HCT116 (cell line): ENCODE data around the gene COX7A2L. TPM values are rescaled to one million over a fixed set of nuclear protein-coding genes. Genes with fewer than 3 reads are reported as not detected.

ENCODE experiments used
- ATAC-seq: fragments of 200-7000 bp; cut with Tn5 transposase; 2 replicates; pipeline ENCODE4 v1.9.1; 2020; ENCODE audit warnings: mild to moderate bottlenecking, moderate library complexity
- BruUV-seq: library from RNA; stranded (reverse); fragments of 400-500 nt; replicated peaks from 2 replicates; lab custom pipeline; 2021; lab: Mats Ljungman, UMichigan
- CTCF ChIA-PET: fragments of 300-600 bp; sonication (Branson Sonifier 250); formaldehyde crosslinking; loops from one replicate; lab custom pipeline; 2021; ENCODE audit warnings: antibody characterized with exemption; lab: Charles Lee
- POLR2A ChIA-PET: fragments of 300-600, 350-600 bp; sonication (Branson Sonifier 250); formaldehyde crosslinking; loops from one replicate; lab custom pipeline; 2021; ENCODE audit warnings: antibody characterized with exemption; lab: Charles Lee
- RAD21 ChIA-PET, 2 experiments: fragments of 300-600 bp; sonication (Branson Sonifier 250); formaldehyde crosslinking; loops; one replicate each; lab custom pipeline; 2023; ENCODE audit warnings: low total read pairs in 2 of 2; ENCODE audit not compliant: uncharacterized antibody in 2 of 2, unreplicated experiment in 2 of 2, low non-redundant PET in 1 of 2; lab: Charles Lee
- DNase-seq: peaks from one replicate; pipeline ENCODE4 v3.0.0-alpha.2; 2010; ENCODE audit warnings: low read depth, low spot score
- H2AFZ ChIP-seq: fragments of 200-600 bp; shearing (Covaris generic), sonication (generic); 2 replicates; pipeline ENCODE4 v1.6.1; 2017; ENCODE audit warnings: low read depth, mixed run types, mixed read lengths, antibody characterized with exemption, low read length; ENCODE audit not compliant: poor library complexity, severe bottlenecking
- H3K27ac ChIP-seq: 2 replicates; pipeline ENCODE4 v1.5.1; 2012; ENCODE audit warnings: low read depth, low read length
- H3K27me3 ChIP-seq: fragments of 200-600 bp; sonication (generic); 2 replicates; pipeline ENCODE4 v1.6.1; 2016; ENCODE audit warnings: mixed run types, low read length, mixed read lengths; ENCODE audit not compliant: insufficient read depth
- H3K36me3 ChIP-seq, 2 experiments: fragments of 200-500 bp in 1 of 2; fragments of 200-600 bp in 1 of 2; sonication (Bioruptor generic) in 1 of 2; sonication (generic) in 1 of 2; 2 replicates each; pipeline versions ENCODE4 v1.5.1 to v1.6.1; 2014 to 2016; ENCODE audit warnings: low read length in 2 of 2, inconsistent platforms in 1 of 2, mixed read lengths in 1 of 2, mixed run types in 1 of 2; ENCODE audit not compliant: insufficient read depth in 2 of 2, control insufficient read depth in 1 of 2
- H3K4me1 ChIP-seq, 2 experiments: fragments of 200-600 bp in 1 of 2; sonication (generic) in 1 of 2; 2 replicates each; pipeline versions ENCODE4 v1.5.1 to v1.6.1; 2012 to 2017; ENCODE audit warnings: low read length in 2 of 2, inconsistent platforms in 1 of 2, mild to moderate bottlenecking in 1 of 2, mixed read lengths in 1 of 2, mixed run types in 1 of 2, moderate library complexity in 1 of 2; ENCODE audit not compliant: insufficient read depth in 2 of 2, control insufficient read depth in 1 of 2
- H3K4me2 ChIP-seq: fragments of 200-600 bp; sonication (generic); 2 replicates; pipeline ENCODE4 v1.6.1; 2017; ENCODE audit warnings: mixed run types, low read length, mixed read lengths
- H3K4me3 ChIP-seq, 2 experiments: fragments of 200-600 bp in 1 of 2; sonication (generic) in 1 of 2; replicated peaks in 1 of 2; 2 replicates each; pipeline ENCODE4 v1.5.1; 2011 to 2016; ENCODE audit warnings: low read length in 2 of 2, control low read depth in 1 of 2, low read depth in 1 of 2, mild to moderate bottlenecking in 1 of 2, mixed read lengths in 1 of 2, mixed run types in 1 of 2
- H3K79me2 ChIP-seq: fragments of 200-600 bp; sonication (generic); 2 replicates; pipeline ENCODE4 v1.6.1; 2017; ENCODE audit warnings: mild to moderate bottlenecking, mixed run types, low read length, moderate library complexity, mixed read lengths; ENCODE audit not compliant: insufficient read depth
- H3K9ac ChIP-seq: fragments of 200-600 bp; sonication (generic); 2 replicates; pipeline ENCODE4 v1.6.1; 2016; ENCODE audit warnings: low read length, mixed read lengths
- H3K9me2 ChIP-seq: fragments of 200-600 bp; sonication (generic), shearing (Covaris generic); 2 replicates; pipeline ENCODE4 v1.6.1; 2017; ENCODE audit warnings: mixed run types, mild to moderate bottlenecking, moderate library complexity; ENCODE audit not compliant: insufficient read depth
- H3K9me3 ChIP-seq, 2 experiments: fragments of 200-500 bp in 1 of 2; fragments of 200-600 bp in 1 of 2; sonication (Bioruptor generic) in 1 of 2; sonication (generic) in 1 of 2; 2 replicates each; pipeline ENCODE4 v1.6.1; 2014 to 2017; ENCODE audit warnings: low read length in 2 of 2, mixed read lengths in 2 of 2, inconsistent platforms in 1 of 2, low read depth in 1 of 2, mild to moderate bottlenecking in 1 of 2, mixed run types in 1 of 2, moderate library complexity in 1 of 2; ENCODE audit not compliant: control insufficient read depth in 1 of 2, insufficient read depth in 1 of 2
- H4K20me1 ChIP-seq: fragments of 200-600 bp; sonication (generic), shearing (Covaris generic); 2 replicates; pipeline ENCODE4 v1.6.1; 2017; ENCODE audit warnings: mixed run types, mild to moderate bottlenecking, moderate library complexity; ENCODE audit not compliant: insufficient read depth
- ATF3 ChIP-seq: IDR thresholded peaks from 2 replicates; pipeline ENCODE4 v1.6.1; 2012
- CBX3 ChIP-seq: IDR thresholded peaks from 2 replicates; pipeline ENCODE4 v1.6.1; 2012; ENCODE audit warnings: low read depth
- EZH2 ChIP-seq: fragments of 200-600 bp; sonication (generic); IDR thresholded peaks from 2 replicates; pipeline ENCODE4 v1.6.1; 2017; ENCODE audit warnings: antibody characterized with exemption, mixed run types
- EZH2phosphoT487 ChIP-seq: fragments of 200-600 bp; IDR thresholded peaks from 2 replicates; pipeline ENCODE4 v1.6.1; 2018; ENCODE audit warnings: antibody characterized with exemption, borderline replicate concordance
- FOSL1 ChIP-seq: IDR thresholded peaks from 2 replicates; pipeline ENCODE4 v1.6.1; 2012; ENCODE audit warnings: low read depth
- JUND ChIP-seq: IDR thresholded peaks from 2 replicates; pipeline ENCODE4 v1.6.1; 2012
- MAX ChIP-seq: IDR thresholded peaks from 2 replicates; pipeline ENCODE4 v1.6.1; 2012
- POLR2A ChIP-seq: IDR thresholded peaks from 2 replicates; pipeline ENCODE4 v1.7.0; 2011; ENCODE audit warnings: borderline replicate concordance; ENCODE audit not compliant: insufficient read depth, insufficient read length; ENCODE audit errors: extremely low read depth
- RAD21 ChIP-seq: IDR thresholded peaks from 2 replicates; pipeline ENCODE4 v1.6.1; 2012; ENCODE audit warnings: low read depth, mild to moderate bottlenecking
- REST ChIP-seq: IDR thresholded peaks from 2 replicates; pipeline ENCODE4 v1.6.1; 2012; ENCODE audit warnings: low read depth
- SIN3A ChIP-seq: IDR thresholded peaks from 2 replicates; pipeline ENCODE4 v1.6.1; 2012; ENCODE audit warnings: low read depth
- SP1 ChIP-seq: IDR thresholded peaks from 2 replicates; pipeline ENCODE4 v1.6.1; 2012; ENCODE audit warnings: low read depth
- SRF ChIP-seq: IDR thresholded peaks from 2 replicates; pipeline ENCODE4 v1.6.1; 2012; ENCODE audit warnings: low read depth
- TCF7L2 ChIP-seq: IDR thresholded peaks from 2 replicates; pipeline ENCODE4 v1.7.0; 2011; ENCODE audit warnings: borderline replicate concordance, inconsistent platforms; ENCODE audit not compliant: insufficient read depth, insufficient read length; ENCODE audit errors: extremely low read depth
- intact Hi-C: fragments of 100-400 bp; cut with micrococcal nuclease; formaldehyde crosslinking; loops from 2 replicates; pipeline ENCODE4 v1.10.0; 2022
- total RNA-seq: library from RNA; stranded (reverse); gene quantifications from one replicate; pipeline ENCODE4 v1.2.1, GENCODE V29; 2021; ENCODE audit not compliant: unreplicated experiment

COX7A2L gene
- total RNA-seq, 1 experiment from 2014 or later: 104 TPM

GRCh38 chr2:42333579-42333978 lies 27.4 kb downstream of the COX7A2L start:
- ChIA-PET POLR2A (no interaction called here), CTCF (no interaction called here), RAD21 (no interaction called here)
- H3K9me3 ChIP-seq: no peaks in the 10 kb centered on the region
- no peaks in the 10 kb centered on the region for H4K20me1 ChIP-seq
- H3K4me3 ChIP-seq: no peak overlapping the region
- H2AFZ ChIP-seq: no peak overlapping the region
- H3K79me2 ChIP-seq: no peaks in the 10 kb centered on the region
- DNase-seq: no peak
- TF ChIP-seq EZH2 (no peak), MAX (no peak), REST (no peak), FOSL1 (no peak), JUND (no peak), RAD21 (no peak), SP1 (no peak), POLR2A (no peak), ATF3 (no peak), SRF (no peak), EZH2phosphoT487 (no peak), CBX3 (no peak), TCF7L2 (no peak), SIN3A (no peak)
- TF ChIP-seq, all 23 proteins: peak for 0
- no peak overlapping the region for H3K9ac ChIP-seq
- H3K9me2 ChIP-seq: no peaks in the 10 kb centered on the region
- no peak overlapping the region for H3K27ac ChIP-seq
- H3K36me3 ChIP-seq: peaks cover 11 to 41% of the 10 kb centered on the region in 2 experiments
- H3K4me1 ChIP-seq: no peaks in the 10 kb centered on the region
- ATAC-seq: no peak
- H3K4me2 ChIP-seq: no peak overlapping the region
- no TSS peak for BruUV-seq
- intact Hi-C loops: no loop called here
- H3K27me3 ChIP-seq: no peaks in the 10 kb centered on the region
